SK-N-SH (cell line): ENCODE data around the gene ALPL. TPM values are rescaled to one million over a fixed set of nuclear protein-coding genes. Genes with fewer than 3 reads are reported as not detected.

Experiments
- CTCF ChIA-PET: fragments of 300-600, 350-600 bp; formaldehyde crosslinking; extraction: SDS; loops from one replicate; lab custom pipeline; 2021; lab: Yijun Ruan, JAX
- POLR2A ChIA-PET: fragments of 350-600 bp; sonication (Branson Sonifier 250); formaldehyde crosslinking; extraction: SDS; loops from one replicate; lab custom pipeline; 2020; ENCODE audit warnings: antibody characterized with exemption, inconsistent platforms; lab: Yijun Ruan, JAX
- DNase-seq: peaks from one replicate; pipeline ENCODE4 v3.0.0; 2012
- H2AFZ ChIP-seq: fragments of 200-600 bp; sonication (generic); 2 replicates; pipeline ENCODE4 v1.8.1; 2016; ENCODE audit warnings: antibody characterized with exemption, mild to moderate bottlenecking, low read depth
- H3F3A ChIP-seq: fragments of 200-600 bp; sonication (generic); replicated peaks from 2 replicates; pipeline ENCODE3; 2016; ENCODE audit warnings: antibody characterized with exemption, mild to moderate bottlenecking; ENCODE audit not compliant: insufficient read depth
- H3K27ac ChIP-seq, 2 experiments: fragments of 200-500 bp in 1 of 2; fragments of 200-600 bp in 1 of 2; sonication (Bioruptor generic) in 1 of 2; sonication (generic), shearing (Covaris generic) in 1 of 2; 2 replicates each; pipeline versions ENCODE4 v1.5.1 to v1.6.1; 2014 to 2016; ENCODE audit warnings: low read depth in 2 of 2, inconsistent platforms in 1 of 2, low read length in 1 of 2, mild to moderate bottlenecking in 1 of 2, mixed read lengths in 1 of 2
- H3K27me3 ChIP-seq: fragments of 200-600 bp; sonication (generic), shearing (Covaris generic); 2 replicates; pipeline ENCODE4 v1.6.1; 2016; ENCODE audit warnings: mixed run types; ENCODE audit not compliant: insufficient read depth
- H3K36me3 ChIP-seq, 2 experiments: fragments of 200-500 bp in 1 of 2; fragments of 200-600 bp in 1 of 2; sonication (Bioruptor generic) in 1 of 2; sonication (generic) in 1 of 2; replicated peaks in 1 of 2; 2 replicates each; pipeline versions ENCODE3 to v1.5.1; 2014 to 2016; ENCODE audit warnings: low read length in 1 of 2, mild to moderate bottlenecking in 1 of 2; ENCODE audit not compliant: insufficient read depth in 2 of 2, control insufficient read depth in 1 of 2
- H3K4me1 ChIP-seq, 2 experiments: fragments of 200-500 bp in 1 of 2; fragments of 200-600 bp in 1 of 2; sonication (Bioruptor generic) in 1 of 2; sonication (generic), shearing (Covaris generic) in 1 of 2; 2 replicates each; pipeline versions ENCODE4 v1.5.1 to v1.6.1; 2014 to 2016; ENCODE audit warnings: low read depth in 1 of 2, low read length in 1 of 2, mixed run types in 1 of 2; ENCODE audit not compliant: insufficient read depth in 2 of 2, control insufficient read depth in 1 of 2
- H3K4me2 ChIP-seq: fragments of 200-600 bp; sonication (generic), shearing (Covaris generic); 2 replicates; pipeline ENCODE4 v1.6.1; 2017; ENCODE audit warnings: mixed run types
- H3K4me3 ChIP-seq, 2 experiments: fragments of 200-500 bp in 1 of 2; fragments of 200-600 bp in 1 of 2; sonication (Bioruptor generic) in 1 of 2; sonication (generic), shearing (Covaris generic) in 1 of 2; 2 replicates each; pipeline versions ENCODE4 v1.5.1 to v1.8.1; 2014 to 2016; ENCODE audit warnings: low read depth in 2 of 2, inconsistent platforms in 1 of 2, low read length in 1 of 2, mild to moderate bottlenecking in 1 of 2, mixed read lengths in 1 of 2, moderate library complexity in 1 of 2
- H3K79me2 ChIP-seq: fragments of 200-600 bp; sonication (generic); 2 replicates; pipeline ENCODE4 v1.8.1; 2017; ENCODE audit warnings: mild to moderate bottlenecking; ENCODE audit not compliant: insufficient read depth
- H3K9ac ChIP-seq: fragments of 200-600 bp; sonication (generic); 2 replicates; pipeline ENCODE4 v1.6.1; 2017; ENCODE audit warnings: mixed run types
- H3K9me2 ChIP-seq: fragments of 200-600 bp; sonication (generic); 2 replicates; pipeline ENCODE4 v1.6.1; 2017; ENCODE audit warnings: mixed run types
- H3K9me3 ChIP-seq: fragments of 200-600 bp; sonication (generic); 2 replicates; pipeline ENCODE4 v1.6.1; 2017; ENCODE audit warnings: mixed run types, mild to moderate bottlenecking, moderate library complexity
- H4K20me1 ChIP-seq: fragments of 200-600 bp; sonication (generic); 2 replicates; pipeline ENCODE4 v1.6.1; 2017; ENCODE audit warnings: mild to moderate bottlenecking, mixed run types; ENCODE audit not compliant: insufficient read depth
- CHD2 ChIP-seq: fragments of 150-350 bp; IDR thresholded peaks from 2 replicates; pipeline ENCODE4 v1.6.1; 2018; ENCODE audit warnings: low read length; ENCODE audit not compliant: partially characterized antibody
- ELF1 ChIP-seq: IDR thresholded peaks from 2 replicates; pipeline ENCODE4 v1.4.0; 2012
- EZH2phosphoT487 ChIP-seq: fragments of 200-600 bp; sonication (generic); IDR thresholded peaks from 2 replicates; pipeline ENCODE4 v1.6.1; 2017; ENCODE audit warnings: low read depth, mixed run types, mild to moderate bottlenecking, antibody characterized with exemption, moderate library complexity, borderline replicate concordance
- FOXJ3 ChIP-seq: sonication (generic); formaldehyde crosslinking; IDR thresholded peaks from 2 replicates; pipeline ENCODE4 v1.5.1; 2020; ENCODE audit warnings: mild to moderate bottlenecking, missing genetic modification reagents
- FOXM1 ChIP-seq: IDR thresholded peaks from 2 replicates; pipeline ENCODE4 v1.4.0; 2012; ENCODE audit warnings: low read depth, mild to moderate bottlenecking
- GABPA ChIP-seq: IDR thresholded peaks from 2 replicates; pipeline ENCODE4 v1.4.0; 2012; ENCODE audit warnings: low read depth, mild to moderate bottlenecking
- GATA2 ChIP-seq: sonication (generic); formaldehyde crosslinking; IDR thresholded peaks from 2 replicates; pipeline ENCODE4 v1.5.0; 2020; ENCODE audit warnings: mild to moderate bottlenecking, missing genetic modification reagents
- JUND ChIP-seq: IDR thresholded peaks from 2 replicates; pipeline ENCODE4 v1.4.0; 2012
- MEF2A ChIP-seq: IDR thresholded peaks from 2 replicates; pipeline ENCODE4 v1.4.0; 2012; ENCODE audit warnings: low read depth, borderline replicate concordance
- MXI1 ChIP-seq: IDR thresholded peaks from 2 replicates; pipeline ENCODE4 v1.6.1; 2012; ENCODE audit warnings: mild to moderate bottlenecking, low read depth, low read length, improper control_type of control experiment
- NFIC ChIP-seq: IDR thresholded peaks from 2 replicates; pipeline ENCODE4 v1.4.0; 2012; ENCODE audit warnings: borderline replicate concordance
- RAD21 ChIP-seq: IDR thresholded peaks from 2 replicates; pipeline ENCODE4 v1.6.1; 2012; ENCODE audit warnings: mild to moderate bottlenecking, low read length
- RCOR1 ChIP-seq: fragments of 150-350 bp; IDR thresholded peaks from 2 replicates; pipeline ENCODE4 v1.6.1; 2017; ENCODE audit warnings: antibody characterized with exemption, low read length
- SIN3A ChIP-seq: IDR thresholded peaks from 2 replicates; pipeline ENCODE4 v1.6.1; 2012; ENCODE audit warnings: low read depth, mild to moderate bottlenecking, low read length, moderate library complexity, borderline replicate concordance
- TEAD4 ChIP-seq: IDR thresholded peaks from 2 replicates; pipeline ENCODE4 v1.4.0; 2012; ENCODE audit warnings: mild to moderate bottlenecking, borderline replicate concordance; ENCODE audit not compliant: insufficient read depth
- YY1 ChIP-seq: IDR thresholded peaks from 2 replicates; pipeline ENCODE4 v1.4.0; 2012; ENCODE audit warnings: low read depth, mild to moderate bottlenecking
- WGBS: methylation state at CpG from one replicate; pipeline ENCODE4 v1.1.6; 2017; ENCODE audit warnings: low lambda C conversion rate; 5-methylcytosine and 5-hydroxymethylcytosine counted together
- polyA plus RNA-seq, 3 experiments: library from polyadenylated mRNA; depleted of rRNA; stranded (reverse); fragments of >200 nt; gene quantifications; 2 replicates each; pipeline ENCODE4 v1.2.3, GENCODE V29; 2012
- TF ChIP-seq, protein P1 (sequence below): IDR thresholded peaks from 2 replicates; pipeline ENCODE4 v1.4.0; 2012; ENCODE audit warnings: low read depth, borderline replicate concordance
- TF ChIP-seq, protein P2 (sequence below): IDR thresholded peaks from 2 replicates; pipeline ENCODE4 v1.6.1; 2012; ENCODE audit warnings: mild to moderate bottlenecking, low read depth, low read length, moderate library complexity
- TF ChIP-seq, protein P3 (sequence below): fragments of 150-350 bp; IDR thresholded peaks from 2 replicates; pipeline ENCODE4 v1.6.1; 2016; ENCODE audit warnings: mild to moderate bottlenecking, low read depth, low read length

ALPL gene
- polyA plus RNA-seq, 1 of the 3 experiments (the other 2 are of a cell fraction): 0.69 TPM

DNA sequence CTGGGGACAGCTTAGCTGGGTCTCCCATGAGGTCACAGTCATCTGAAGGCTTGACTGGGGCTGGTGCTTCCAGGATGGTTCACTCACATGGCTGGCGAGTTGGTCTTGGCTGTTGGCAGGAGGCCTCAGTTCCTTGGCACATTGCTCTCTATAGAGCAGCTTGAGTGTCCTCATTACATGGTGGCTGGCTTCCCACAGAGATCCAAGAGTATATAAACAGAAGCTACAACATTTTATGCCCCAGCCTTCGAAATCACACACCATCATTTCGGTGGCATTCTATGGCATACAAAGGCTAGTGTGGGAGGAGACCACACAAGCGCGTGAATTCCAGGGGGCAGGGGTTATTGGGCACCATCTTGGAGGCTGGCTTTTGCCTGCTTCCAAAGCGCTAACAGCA, 63.0 kb downstream of the ALPL start:
- Histone ChIP-seq H2AFZ (no peak overlapping the region), H3K4me2 (no peak overlapping the region), H3K36me3 (no peaks in the 10 kb centered on the region), H3K4me3 (no peak overlapping the region), H3K27me3 (no peaks in the 10 kb centered on the region), H3K27ac (no peak overlapping the region), H4K20me1 (no peaks in the 10 kb centered on the region), H3K9ac (no peak overlapping the region), H3K9me2 (no peaks in the 10 kb centered on the region), H3K4me1 (peaks cover 7 to 11% of the 10 kb centered on the region in 2 experiments; a peak in 2 of 4 replicates), H3K79me2 (no peaks in the 10 kb centered on the region), H3K9me3 (no peaks in the 10 kb centered on the region), H3F3A (no peaks in the 10 kb centered on the region)
- POLR2A ChIA-PET: no interaction called here
- TF ChIP-seq, protein P1, sequence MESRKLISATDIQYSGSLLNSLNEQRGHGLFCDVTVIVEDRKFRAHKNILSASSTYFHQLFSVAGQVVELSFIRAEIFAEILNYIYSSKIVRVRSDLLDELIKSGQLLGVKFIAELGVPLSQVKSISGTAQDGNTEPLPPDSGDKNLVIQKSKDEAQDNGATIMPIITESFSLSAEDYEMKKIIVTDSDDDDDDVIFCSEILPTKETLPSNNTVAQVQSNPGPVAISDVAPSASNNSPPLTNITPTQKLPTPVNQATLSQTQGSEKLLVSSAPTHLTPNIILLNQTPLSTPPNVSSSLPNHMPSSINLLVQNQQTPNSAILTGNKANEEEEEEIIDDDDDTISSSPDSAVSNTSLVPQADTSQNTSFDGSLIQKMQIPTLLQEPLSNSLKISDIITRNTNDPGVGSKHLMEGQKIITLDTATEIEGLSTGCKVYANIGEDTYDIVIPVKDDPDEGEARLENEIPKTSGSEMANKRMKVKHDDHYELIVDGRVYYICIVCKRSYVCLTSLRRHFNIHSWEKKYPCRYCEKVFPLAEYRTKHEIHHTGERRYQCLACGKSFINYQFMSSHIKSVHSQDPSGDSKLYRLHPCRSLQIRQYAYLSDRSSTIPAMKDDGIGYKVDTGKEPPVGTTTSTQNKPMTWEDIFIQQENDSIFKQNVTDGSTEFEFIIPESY: no peak
- TF ChIP-seq, protein P2, sequence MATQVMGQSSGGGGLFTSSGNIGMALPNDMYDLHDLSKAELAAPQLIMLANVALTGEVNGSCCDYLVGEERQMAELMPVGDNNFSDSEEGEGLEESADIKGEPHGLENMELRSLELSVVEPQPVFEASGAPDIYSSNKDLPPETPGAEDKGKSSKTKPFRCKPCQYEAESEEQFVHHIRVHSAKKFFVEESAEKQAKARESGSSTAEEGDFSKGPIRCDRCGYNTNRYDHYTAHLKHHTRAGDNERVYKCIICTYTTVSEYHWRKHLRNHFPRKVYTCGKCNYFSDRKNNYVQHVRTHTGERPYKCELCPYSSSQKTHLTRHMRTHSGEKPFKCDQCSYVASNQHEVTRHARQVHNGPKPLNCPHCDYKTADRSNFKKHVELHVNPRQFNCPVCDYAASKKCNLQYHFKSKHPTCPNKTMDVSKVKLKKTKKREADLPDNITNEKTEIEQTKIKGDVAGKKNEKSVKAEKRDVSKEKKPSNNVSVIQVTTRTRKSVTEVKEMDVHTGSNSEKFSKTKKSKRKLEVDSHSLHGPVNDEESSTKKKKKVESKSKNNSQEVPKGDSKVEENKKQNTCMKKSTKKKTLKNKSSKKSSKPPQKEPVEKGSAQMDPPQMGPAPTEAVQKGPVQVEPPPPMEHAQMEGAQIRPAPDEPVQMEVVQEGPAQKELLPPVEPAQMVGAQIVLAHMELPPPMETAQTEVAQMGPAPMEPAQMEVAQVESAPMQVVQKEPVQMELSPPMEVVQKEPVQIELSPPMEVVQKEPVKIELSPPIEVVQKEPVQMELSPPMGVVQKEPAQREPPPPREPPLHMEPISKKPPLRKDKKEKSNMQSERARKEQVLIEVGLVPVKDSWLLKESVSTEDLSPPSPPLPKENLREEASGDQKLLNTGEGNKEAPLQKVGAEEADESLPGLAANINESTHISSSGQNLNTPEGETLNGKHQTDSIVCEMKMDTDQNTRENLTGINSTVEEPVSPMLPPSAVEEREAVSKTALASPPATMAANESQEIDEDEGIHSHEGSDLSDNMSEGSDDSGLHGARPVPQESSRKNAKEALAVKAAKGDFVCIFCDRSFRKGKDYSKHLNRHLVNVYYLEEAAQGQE: no peak
- TF ChIP-seq GABPA (no peak), JUND (no peak), GATA2 (CRISPR knock-in tag) (no peak), SIN3A (no peak), NFIC (no peak), FOXM1 (no peak), FOXJ3 (CRISPR knock-in tag) (no peak), CHD2 (no peak), RCOR1 (no peak), TEAD4 (no peak), EZH2phosphoT487 (no peak), MEF2A (no peak), ELF1 (no peak), RAD21 (no peak), YY1 (no peak), MXI1 (no peak)
- TF ChIP-seq, protein P3, sequence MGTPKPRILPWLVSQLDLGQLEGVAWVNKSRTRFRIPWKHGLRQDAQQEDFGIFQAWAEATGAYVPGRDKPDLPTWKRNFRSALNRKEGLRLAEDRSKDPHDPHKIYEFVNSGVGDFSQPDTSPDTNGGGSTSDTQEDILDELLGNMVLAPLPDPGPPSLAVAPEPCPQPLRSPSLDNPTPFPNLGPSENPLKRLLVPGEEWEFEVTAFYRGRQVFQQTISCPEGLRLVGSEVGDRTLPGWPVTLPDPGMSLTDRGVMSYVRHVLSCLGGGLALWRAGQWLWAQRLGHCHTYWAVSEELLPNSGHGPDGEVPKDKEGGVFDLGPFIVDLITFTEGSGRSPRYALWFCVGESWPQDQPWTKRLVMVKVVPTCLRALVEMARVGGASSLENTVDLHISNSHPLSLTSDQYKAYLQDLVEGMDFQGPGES: no peak
- WGBS: 83% methylated on average over 4 of the region's 6 CpGs
- CTCF ChIA-PET: interaction anchor here (0.7 to 6.2 kb wide), 8 partner anchors 49 to 340 kb away, joined by 3 to 133 read pairs (median 5); partner anchors contain the start of gene ALPL
- DNase-seq: no peak
